RWPE1 (cell line): Measurements from ENCODE around the gene MME.
"Not testable (repeated sequence)": the region's sequence is repeated elsewhere in the genome, so short reads cannot be mapped to it uniquely, and the experiment has no call there.

Experiments
- CTCF ChIA-PET: fragments of 350-600 bp; sonication (Branson Sonifier 250); formaldehyde crosslinking; extraction: SDS; loops from one replicate; lab custom pipeline; 2021; lab: Yijun Ruan, JAX
- POLR2A ChIA-PET: fragments of 400-600 bp; formaldehyde crosslinking; extraction: SDS; loops from one replicate; lab custom pipeline; 2020; ENCODE audit warnings: antibody characterized with exemption; ENCODE audit not compliant: low non-redundant PET; lab: Yijun Ruan, JAX
- DNase-seq: peaks from one replicate; pipeline ENCODE4 v3.0.0; 2012; ENCODE audit warnings: low spot score
- H3K27ac ChIP-seq: fragments of 450-650 bp; 2 replicates; pipeline ENCODE4 v1.5.1; 2017
- TF ChIP-seq, protein P1 (sequence below): fragments of 450-650 bp; conservative IDR thresholded peaks from 2 replicates; pipeline ENCODE4 v1.5.1; 2017; ENCODE audit warnings: low read depth, mild to moderate bottlenecking

Gene MME

DNA sequence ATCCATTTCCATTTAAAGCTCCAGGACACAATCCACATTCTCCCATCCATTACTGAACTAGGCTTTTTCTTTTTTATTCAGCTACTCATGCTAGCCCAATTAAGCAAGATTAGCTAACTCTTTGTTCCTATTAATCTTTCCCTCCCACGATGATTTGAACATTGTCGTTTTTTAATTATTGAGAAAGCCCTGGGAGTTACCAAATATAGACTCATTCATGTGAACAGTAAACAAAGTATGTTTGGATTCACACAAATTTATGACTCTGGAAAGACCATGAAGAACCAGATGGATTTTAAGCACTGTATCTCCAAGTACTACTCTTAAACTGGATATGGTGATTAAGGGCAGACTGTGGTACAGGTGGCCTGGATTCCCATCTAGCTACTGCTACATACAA lies 131.1 kb downstream of the MME start:
- ChIA-PET POLR2A (no interaction called here), CTCF (no interaction called here)
- TF ChIP-seq, protein P1, sequence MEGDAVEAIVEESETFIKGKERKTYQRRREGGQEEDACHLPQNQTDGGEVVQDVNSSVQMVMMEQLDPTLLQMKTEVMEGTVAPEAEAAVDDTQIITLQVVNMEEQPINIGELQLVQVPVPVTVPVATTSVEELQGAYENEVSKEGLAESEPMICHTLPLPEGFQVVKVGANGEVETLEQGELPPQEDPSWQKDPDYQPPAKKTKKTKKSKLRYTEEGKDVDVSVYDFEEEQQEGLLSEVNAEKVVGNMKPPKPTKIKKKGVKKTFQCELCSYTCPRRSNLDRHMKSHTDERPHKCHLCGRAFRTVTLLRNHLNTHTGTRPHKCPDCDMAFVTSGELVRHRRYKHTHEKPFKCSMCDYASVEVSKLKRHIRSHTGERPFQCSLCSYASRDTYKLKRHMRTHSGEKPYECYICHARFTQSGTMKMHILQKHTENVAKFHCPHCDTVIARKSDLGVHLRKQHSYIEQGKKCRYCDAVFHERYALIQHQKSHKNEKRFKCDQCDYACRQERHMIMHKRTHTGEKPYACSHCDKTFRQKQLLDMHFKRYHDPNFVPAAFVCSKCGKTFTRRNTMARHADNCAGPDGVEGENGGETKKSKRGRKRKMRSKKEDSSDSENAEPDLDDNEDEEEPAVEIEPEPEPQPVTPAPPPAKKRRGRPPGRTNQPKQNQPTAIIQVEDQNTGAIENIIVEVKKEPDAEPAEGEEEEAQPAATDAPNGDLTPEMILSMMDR: no peak
- H3K27ac ChIP-seq: no peak overlapping the region
- DNase-seq: no peak

DNA sequence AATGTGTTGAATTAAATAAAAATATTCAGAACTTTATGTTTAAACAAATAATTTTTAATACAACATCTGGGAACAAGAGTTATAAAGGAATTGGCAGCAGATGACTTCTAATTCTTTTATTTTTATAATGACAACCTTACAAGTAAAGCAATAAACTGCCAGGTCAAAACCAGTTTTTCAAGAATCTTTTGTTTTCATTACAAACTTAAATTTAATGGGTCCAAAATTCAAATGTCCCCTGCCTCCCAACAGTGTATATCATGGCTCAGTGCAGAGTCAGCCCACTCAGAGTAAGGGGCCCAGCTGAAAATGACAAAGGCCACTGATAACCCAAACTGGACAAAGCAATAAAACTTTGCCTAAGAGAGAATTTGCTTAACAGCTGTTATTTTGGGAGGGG lies 131.8 kb downstream of the MME start:
- ChIA-PET POLR2A (no interaction called here), CTCF (no interaction called here)
- TF ChIP-seq, protein P1: no peak
- DNase-seq: no peak
- no peak overlapping the region for H3K27ac ChIP-seq

DNA sequence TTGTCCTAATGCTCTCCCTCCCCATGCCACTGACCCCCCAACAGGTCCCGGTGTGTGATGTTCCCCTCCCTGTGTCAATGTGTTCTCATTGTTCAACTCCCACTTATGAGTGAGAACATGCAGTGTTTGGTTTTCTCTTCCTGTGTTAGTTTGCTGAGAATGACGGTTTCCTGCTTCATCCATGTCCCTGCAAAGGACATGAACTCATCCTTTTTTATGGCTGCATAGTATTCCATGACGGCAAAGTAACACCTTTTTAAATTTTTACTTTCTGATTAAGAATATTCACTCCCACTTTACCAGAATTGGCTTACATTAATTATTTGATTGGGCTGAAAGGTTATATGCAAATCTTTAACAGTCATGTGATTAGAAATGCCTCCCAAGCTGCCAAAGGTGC lies 135.9 kb downstream of the MME start:
- H3K27ac ChIP-seq, POLR2A ChIA-PET, DNase-seq, CTCF ChIA-PET: not testable (repeated sequence)

- POLR2A ChIA-PET: no interaction called here
- no peak overlapping the region for H3K27ac ChIP-seq
- DNase-seq: peak; percentile 26
- TF ChIP-seq, protein P1: no peak
- CTCF ChIA-PET: interaction anchor here (0.7 kb wide), 1 partner anchor 903 kb away, joined by 3 read pairs; no protein-coding TSS in a partner anchor
These were observed 137.5 kb downstream of the MME start for GRCh38 chr3:155217591-155217990.

GRCh38 chr3:155218462-155218861 lies 138.3 kb downstream of the MME start:
- CTCF ChIA-PET: interaction anchor here (0.6 kb wide), 1 partner anchor 265 kb away, joined by 4 read pairs; no protein-coding TSS in a partner anchor

DNA sequence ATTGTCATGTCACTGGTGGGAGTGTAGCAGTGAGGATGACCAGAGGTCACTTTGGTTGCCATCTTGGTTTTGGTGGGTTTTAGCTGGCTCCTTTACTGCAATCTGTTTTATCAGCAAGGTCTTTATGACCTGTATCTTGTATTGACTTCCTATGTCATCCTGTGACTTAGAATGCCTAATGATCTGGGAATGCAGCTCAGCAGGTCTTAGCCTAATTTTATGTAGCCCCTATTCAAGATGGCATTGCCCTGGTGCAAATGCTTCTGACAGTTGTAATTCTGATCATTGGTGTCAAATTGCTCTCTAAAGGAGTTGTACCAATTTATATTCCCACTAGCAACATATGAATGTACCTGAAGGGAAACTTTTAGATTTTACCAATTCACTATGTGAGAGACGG lies 139.0 kb downstream of the MME start:
- H3K27ac ChIP-seq: no peak overlapping the region
- ChIA-PET POLR2A (no interaction called here), CTCF (no interaction called here)
- no peak for DNase-seq
- TF ChIP-seq, protein P1: no peak

More at GRCh38 chr3:155218462-155218861, 138.3 kb downstream of the MME start:
- no peak overlapping the region for H3K27ac ChIP-seq
- no peak for DNase-seq
- POLR2A ChIA-PET: no interaction called here
- TF ChIP-seq, protein P1: no peak

DNA sequence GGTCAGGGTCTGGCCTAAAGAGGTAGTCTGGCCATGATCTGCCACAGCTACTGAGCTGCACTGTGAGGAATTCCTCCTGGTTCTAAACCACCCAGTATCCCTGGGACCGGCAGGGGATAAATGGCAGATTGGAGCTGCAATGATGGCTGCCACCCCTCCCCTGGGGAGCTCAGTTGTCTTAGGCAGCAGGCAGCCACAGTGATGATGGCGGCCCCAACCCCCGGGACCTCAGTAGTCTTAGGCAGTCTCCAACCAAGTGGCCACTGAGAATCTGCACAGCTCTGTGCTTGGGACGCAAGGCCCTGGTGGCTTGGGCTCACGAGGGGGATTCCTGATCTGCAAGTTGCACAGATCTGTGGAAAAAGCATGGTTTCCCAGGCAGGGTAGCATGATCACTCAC lies 145.3 kb downstream of the MME start:
- no peak for DNase-seq
- TF ChIP-seq, protein P1: no peak
- no peak overlapping the region for H3K27ac ChIP-seq
- ChIA-PET POLR2A (no interaction called here), CTCF (no interaction called here)
